Measurements from ENCODE around the gene DCAF4.

DCAF4 gene

GRCh38 chr14:72894623-72895378 is 31.5 kb upstream of the DCAF4 start:
- peak in 1 of 2 donors; percentile 1 for DNase-seq

GRCh38 chr14:72898448-72898847 is 27.8 kb upstream of the DCAF4 start:
- DNase-seq = no peak

DNA sequence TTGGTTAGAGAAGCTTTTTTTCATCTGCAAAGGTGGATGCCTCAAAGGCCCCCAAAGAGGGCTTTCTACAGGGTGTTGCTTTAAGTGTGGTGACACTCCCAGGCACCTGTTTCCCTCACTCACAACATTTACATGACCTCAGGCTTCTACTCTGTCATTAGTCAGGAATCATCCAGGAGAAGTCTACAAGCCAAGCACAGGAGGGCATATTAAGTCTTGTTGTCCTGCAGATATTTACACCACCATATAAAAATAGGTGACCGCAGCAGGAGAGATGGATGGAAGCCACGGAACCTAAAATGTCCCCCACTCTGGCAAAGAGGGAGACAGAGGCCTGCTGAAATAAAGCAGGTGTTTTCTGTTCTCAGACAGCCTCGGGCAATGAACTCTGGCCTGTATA is 24.9 kb upstream of the DCAF4 start:
- DNase-seq = no peak

DNA sequence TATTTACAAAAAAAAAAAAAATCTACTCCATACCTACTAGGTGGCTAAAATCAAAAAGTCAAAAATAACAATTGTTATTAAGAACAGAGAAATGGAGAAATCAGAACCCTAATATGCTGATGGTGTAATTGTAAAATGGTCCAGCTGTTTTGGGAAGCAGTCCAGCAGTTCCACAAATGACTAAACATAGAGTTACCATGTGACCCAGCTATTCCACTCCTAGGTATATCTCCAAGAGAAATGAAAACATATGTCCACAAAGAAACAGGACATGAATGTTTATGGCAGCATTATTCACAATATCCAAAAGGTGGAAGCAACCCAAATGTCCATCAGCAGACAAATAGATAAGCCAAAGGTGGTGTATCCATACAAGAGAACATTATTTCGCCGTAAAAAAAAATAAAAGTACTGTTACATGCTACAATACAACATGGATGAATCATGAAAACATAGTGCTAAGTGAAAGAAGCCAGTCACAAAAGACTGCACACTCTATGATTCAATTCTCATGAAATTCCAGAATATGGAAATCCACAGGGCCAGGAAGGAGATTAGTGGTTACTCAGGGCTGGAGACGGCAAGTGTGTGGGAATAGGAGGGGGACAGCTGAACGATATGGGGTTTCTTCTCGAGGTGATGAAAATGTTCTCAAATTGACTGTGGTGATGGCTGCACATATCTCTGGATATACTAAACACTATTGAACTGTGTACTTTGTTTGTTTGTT is 23.3 kb upstream of the DCAF4 start:
- DNase-seq = no peak

DNA sequence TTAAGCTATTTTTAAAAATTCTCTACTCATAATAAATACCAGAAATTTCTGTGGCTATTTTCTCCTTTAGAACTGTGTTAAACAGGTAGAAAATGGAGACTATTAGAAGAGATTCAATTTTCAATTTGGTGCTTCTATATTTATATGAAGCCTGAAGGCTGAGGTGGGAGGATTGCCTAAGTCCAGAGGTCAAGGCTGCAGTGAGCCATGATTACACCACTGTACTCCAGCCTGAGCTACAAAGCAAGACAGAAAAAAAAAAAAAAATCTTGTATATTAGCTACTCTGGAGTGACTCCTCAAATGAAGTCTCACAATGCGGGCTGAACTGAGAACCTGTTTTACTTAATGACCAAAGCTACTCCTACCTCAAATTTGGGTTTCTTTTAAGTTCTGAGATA is 22.5 kb upstream of the DCAF4 start:
- DNase-seq = no peak

DNA sequence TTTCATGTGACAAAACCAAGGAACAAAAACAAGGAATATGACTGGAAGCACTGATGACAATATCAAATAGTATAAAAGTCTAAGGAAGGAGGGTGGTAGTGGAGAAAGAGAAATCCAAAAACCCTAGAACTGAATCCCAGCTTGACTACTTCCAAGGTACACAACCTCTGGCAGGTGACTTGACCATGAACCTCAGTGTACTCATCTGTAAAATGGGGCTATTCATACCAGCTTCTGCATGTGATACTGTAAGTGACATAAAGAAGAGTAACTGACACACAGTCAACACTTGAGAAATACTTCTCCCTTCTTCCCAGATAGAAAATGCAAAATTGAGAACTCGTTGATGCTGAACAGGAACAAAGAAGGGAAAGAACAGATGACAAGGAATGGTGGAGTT is 22.0 kb upstream of the DCAF4 start:
- no peak for DNase-seq

DNA sequence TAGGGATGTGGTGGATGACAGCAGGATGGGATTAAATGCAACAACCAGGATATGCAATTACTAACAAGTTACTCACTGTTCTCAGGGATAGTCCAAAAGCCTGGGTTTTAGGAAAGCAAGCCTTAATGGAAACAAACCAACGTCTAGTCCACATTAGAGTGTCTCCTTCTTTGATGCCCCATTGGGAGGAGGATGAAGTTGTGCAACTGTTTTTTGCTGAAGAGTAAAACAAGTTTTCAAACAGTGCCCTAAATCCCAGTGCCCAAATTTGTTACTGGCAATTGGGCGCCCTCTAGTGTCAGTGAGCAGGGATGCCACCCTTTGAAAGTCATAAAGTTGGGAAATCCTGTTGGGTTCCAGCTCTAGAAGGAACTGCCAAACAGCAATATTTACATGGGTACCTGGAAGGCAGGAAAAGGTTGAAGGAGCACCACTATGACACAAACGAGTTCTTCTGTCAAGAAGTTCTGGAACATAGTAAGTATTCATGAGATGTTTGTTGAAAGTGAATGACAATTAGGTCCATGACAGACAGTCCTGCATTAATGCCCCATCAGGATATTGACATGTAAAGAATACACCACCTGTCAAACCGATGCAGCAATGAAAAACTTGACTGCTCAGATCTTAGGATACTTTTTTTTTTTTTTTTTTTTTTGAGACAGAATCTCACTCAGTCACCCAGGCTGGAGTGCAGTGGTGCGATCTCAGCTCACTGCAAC is 21.3 kb upstream of the DCAF4 start:
- peak; percentile 62 to 74 for DNase-seq

- DNase-seq = no peak
Measured at GRCh38 chr14:72906316-72906715, 19.9 kb upstream of the DCAF4 start.

DNA sequence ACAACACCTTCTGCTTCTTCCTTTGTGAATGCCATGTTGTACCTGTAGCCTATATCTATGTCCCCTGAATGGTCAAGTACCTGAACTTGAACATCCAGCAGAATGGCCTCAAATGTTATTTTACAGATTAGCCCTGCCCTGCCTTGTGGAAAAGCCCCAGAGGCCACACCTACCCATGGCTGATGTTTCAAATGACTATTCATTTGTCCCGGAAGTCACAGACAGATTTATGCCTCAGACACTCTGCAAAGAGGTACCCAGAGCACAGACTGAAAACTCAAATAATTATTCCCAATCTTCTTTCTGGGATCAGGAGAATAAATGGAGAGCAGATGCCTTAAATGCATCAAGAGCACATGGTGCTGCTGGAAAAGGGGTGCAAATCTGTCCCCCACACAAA is 19.4 kb upstream of the DCAF4 start:
- DNase-seq = no peak

- DNase-seq = no peak
Measured at GRCh38 chr14:72907886-72908285, 18.4 kb upstream of the DCAF4 start.

DNA sequence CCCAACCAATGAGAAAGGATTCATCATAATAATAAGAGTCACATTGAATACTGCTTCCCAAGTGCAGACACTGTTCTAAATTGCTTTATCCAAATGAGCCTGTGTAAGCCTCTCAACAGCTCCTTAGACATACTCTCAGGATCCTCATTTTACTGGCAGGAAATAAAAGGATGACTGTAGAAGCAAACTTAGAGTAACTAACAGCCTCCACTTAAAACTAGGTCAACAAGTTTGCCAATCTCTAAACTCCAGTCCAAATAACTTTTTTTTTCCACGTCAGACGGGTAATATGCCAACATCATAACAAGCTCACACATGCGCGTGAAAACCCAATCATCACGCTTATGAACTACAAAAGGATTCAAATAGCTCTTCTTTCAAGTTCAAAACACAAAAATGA is 17.1 kb upstream of the DCAF4 start:
- no peak for DNase-seq

DNA sequence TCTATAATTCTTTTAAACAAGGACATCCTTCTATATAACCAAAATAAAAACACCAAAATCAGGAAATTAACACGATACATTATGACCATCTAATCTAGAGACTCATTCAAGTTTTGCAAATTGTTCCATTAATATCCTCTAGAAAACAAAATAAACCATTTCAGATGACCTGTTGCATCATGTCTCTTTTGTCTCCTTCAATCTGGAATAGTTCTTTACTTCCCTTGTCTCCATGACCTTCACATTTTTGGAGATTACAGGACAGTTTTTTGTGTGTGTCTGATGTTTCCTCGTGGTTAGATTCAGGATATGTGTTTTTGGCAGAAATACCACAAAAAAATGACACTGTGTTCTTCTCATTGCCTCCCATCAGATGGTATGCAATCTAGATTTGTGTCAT is 12.5 kb upstream of the DCAF4 start:
- no peak for DNase-seq

GRCh38 chr14:72916174-72916573 is 10.1 kb upstream of the DCAF4 start:
- no peak for DNase-seq

DNA sequence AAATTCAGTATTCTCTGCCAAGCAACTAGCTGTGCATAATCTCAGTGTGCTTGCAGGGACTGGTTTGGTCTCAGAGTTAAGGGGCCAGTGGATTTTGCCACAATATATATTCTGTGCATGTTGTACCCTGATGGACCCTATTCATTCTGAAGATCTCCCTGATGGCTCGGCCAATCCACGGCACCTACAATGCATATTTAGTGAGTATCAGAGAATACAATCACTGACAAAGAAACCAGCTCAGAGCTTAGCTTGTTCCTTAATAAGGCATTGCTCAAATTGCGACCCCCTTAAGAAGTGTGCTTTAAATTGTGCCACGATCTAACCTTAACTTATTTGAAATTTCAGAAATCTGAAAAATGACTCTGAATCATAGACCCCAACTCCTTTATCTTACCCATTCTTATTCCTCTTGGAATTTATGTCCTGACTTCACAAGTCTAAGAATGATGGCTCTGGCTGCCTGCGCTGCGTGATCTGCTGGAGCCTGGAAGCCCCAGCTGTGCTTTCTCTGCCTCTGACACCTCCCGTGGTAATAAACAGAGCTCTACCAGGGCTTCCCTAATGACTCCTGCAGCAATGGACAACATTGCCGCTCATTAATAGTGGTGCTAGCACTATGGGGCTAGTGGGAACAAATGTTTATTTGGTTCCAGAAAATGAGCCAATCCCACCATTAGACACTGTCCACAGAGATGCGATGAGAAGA is 9.0 kb upstream of the DCAF4 start:
- no peak for DNase-seq

DNA sequence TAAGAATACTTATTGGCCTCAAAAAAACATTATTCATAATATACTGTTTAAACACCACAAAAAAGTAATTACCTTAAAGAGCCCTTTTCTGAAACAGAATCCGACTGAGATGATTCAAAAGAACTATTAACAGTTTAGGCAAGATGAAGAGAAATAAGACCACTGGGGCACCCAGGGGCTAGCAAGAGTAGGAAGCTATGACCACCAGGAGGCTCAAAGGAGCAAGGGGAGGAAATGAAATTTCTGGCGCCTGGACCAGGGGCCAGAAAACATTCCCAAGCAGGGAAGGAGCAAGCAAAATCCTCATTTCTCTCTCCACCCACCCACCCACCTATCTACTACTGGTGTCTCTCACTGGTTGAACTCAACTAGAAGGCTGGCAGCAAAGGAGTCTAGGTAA is 6.3 kb upstream of the DCAF4 start:
- no peak for DNase-seq

DNA sequence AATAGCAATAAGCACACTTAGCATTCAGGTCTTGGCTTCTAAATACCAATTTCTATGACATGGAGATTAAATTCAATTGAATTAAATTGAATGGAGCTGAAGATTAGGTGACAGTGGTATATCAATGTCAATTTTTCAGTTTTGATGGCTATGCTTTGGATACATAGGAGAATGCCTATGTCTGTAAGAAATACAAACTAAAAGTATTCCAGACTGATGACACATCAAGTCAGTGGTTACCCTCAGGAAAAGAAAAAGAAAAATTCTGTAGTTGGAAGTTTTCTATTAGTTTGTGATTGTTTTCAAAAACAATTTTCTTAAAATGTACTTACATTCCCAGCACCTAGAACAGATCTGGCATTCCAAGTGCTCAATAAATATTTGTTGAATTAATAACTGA is 4.9 kb upstream of the DCAF4 start:
- no peak for DNase-seq

DNA sequence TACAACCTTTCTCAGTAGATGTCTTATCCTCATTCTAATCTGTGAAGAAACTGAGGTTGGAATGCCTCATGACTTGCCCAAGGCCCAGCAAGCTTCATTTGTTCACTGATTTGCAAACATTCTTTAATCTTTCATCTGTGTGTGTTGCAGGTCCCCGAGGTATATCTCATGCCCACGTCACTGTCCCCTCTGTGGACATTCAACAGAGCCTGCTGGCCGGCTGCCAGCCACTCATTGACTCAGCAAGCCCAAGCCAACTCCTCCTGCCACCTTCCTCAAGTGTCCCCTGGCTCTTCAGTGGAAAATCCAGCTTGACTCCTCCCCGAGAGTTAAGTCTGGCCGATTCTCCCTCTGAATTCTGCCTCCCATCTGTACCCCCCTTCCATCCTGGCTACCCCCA is 1.9 kb upstream of the DCAF4 start:
- no peak for DNase-seq

- DNase-seq = no peak
Measured at GRCh38 chr14:72925171-72925759, 999 bp upstream of the DCAF4 start.

DNA sequence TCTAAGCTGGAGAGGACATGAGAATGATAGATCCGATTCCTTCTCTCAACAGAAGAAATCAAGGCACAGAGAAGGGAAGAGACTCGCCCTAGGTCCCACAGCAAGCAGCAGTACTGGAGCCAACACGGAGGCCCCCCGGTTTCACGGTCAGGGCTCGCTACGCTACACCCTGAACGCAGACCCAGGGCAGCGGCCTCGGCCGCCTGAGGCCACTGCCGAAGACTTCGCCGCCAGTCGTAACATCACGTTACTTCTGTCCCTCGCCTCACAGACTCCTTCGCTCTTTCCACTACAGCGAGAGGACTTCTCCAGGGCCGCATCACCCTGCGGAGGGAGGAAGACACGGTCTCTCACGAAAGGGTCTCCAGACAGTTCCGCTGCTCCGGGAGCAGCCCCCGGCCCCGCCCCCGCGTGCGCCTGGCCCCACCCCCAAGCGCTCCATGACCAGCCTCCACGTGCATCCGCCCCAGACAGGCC is 411 bp upstream of the DCAF4 start:
- no peak for DNase-seq

DNA sequence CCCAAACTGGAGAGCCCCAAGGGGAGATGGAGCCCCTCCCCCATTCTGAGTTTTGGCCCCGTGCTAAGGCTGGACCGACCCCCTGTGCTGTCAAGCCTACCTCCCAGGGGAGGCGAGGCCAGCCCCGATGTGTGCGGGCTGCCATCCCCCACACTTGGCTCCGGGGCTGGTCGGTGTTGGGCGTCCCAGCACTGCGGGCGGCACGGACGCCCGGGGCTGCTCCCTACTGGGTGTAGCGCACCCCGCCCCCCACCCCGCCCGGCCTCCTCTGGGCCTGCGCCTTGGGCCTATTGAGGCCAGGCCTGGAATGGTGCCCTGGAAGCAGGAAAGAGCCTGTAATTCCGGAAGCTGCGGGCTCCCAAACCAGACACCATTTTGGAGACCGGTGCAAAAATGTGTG is 2.6 kb downstream of the DCAF4 start:
- DNase-seq = no peak

DNA sequence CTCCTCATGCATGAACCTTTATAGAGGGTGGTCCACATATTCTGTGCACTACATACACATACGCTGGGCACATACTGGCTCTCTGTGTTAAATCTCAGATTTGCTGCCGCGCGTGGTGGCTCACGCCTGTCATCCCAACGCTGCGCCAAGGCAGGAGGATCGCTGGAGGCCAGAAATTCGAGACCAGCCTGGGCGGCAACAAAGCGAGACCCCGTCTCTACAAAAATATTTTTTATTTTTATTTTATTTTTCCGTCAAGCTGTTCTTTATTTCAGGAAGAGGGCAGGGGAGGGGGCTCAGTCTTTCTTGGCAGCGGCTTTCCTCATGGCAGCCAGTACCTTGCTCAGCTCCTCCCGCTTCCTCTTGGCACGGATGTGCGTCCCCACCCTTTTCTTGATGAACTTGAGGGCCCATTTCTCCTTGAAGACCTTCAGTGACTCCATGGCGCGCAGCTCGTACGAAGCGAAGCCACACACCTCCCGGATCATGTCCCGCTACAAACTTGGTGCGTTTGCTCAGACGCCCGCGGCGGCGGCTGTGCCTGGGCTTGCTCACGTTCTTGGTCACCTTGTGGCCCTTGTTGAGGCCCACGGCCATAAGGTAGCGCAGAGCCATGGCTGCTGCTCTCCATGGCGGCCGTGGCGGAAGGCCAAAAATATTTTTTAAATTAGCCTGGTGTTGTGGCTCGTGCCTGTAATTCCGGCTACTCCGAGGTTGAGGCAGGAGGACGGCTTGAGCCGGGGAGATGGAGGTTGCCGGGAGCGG is 3.2 kb downstream of the DCAF4 start:
- DNase-seq = no peak

GRCh38 chr14:72932893-72933292 is 6.6 kb downstream of the DCAF4 start:
- no peak for DNase-seq
